Gastroesophageal sphincter (tissue), 4 donors: ENCODE results near the gene SLC25A42. TPM values are rescaled to one million over a fixed set of nuclear protein-coding genes. Genes with fewer than 3 reads are reported as not detected.
A peak's percentile ranks its signal among the peaks of the same experiment; 100 is the strongest.

Experiments used
- ATAC-seq: fragments of 150-250 bp; one replicate; pipeline ENCODE4 v1.9.1; 2016; ENCODE audit warnings: mild to moderate bottlenecking, moderate library complexity
- H3K27ac ChIP-seq, 4 donors: fragments of 200-600 bp; sonication (generic) in 3 of 4; 1 replicate in 3 of 4; 2 replicates in 1 of 4; pipeline ENCODE4 v1.5.1; 2016 to 2019
- H3K27me3 ChIP-seq: fragments of 200-600 bp; sonication (generic); one replicate; pipeline ENCODE4 v1.5.1; 2019
- H3K36me3 ChIP-seq, 2 donors: fragments of 200-600 bp; sonication (generic); one replicate each; pipeline ENCODE4 v1.5.1; 2019; ENCODE audit warnings: control low read depth in 1 of 2
- H3K4me1 ChIP-seq, 3 donors: fragments of 200-600 bp; sonication (generic); 1 replicate in 2 of 3; 2 replicates in 1 of 3; pipeline ENCODE4 v1.5.1; 2016 to 2019; ENCODE audit warnings: control low read depth in 2 of 3
- H3K4me3 ChIP-seq, 2 donors: fragments of 200-600 bp; sonication (generic); one replicate each; pipeline ENCODE4 v1.5.1; 2019; ENCODE audit warnings: mild to moderate bottlenecking in 1 of 2, moderate library complexity in 1 of 2
- H3K9me3 ChIP-seq, 3 donors: fragments of 200-600 bp; sonication (generic); one replicate each; pipeline ENCODE4 v1.5.1; 2017 to 2019; ENCODE audit warnings: control low read depth in 2 of 3
- CTCF ChIP-seq, 4 experiments: fragments of 200-600 bp in 2 of 4; fragments of 450-650 bp in 2 of 4; sonication (generic) in 1 of 4; IDR thresholded peaks; one replicate each; pipeline ENCODE4 v1.5.1; 2017 to 2019; ENCODE audit warnings: antibody characterized with exemption in 4 of 4, mild to moderate bottlenecking in 2 of 4, moderate library complexity in 2 of 4
- EP300 ChIP-seq: sonication (generic); formaldehyde crosslinking; IDR thresholded peaks from one replicate; pipeline ENCODE4 v1.6.1; 2017; ENCODE audit warnings: antibody characterized with exemption, mild to moderate bottlenecking
- POLR2A ChIP-seq, 2 donors: fragments of 450-650 bp; IDR thresholded peaks; one replicate each; pipeline ENCODE4 v1.6.1; 2017; ENCODE audit warnings: antibody characterized with exemption in 2 of 2, mild to moderate bottlenecking in 2 of 2, moderate library complexity in 1 of 2
- POLR2AphosphoS5 ChIP-seq: sonication (generic); formaldehyde crosslinking; IDR thresholded peaks from one replicate; pipeline ENCODE4 v1.6.1; 2017; ENCODE audit warnings: antibody characterized with exemption
- WGBS, 2 donors: methylation state at CpG; one replicate each; pipeline ENCODE4 v1.1.5; 2018; ENCODE audit warnings: low coverage in 1 of 2; 5-methylcytosine and 5-hydroxymethylcytosine counted together
- total RNA-seq, 4 donors: library from RNA; depleted of rRNA; stranded (reverse); fragments of >200 nt; gene quantifications; one replicate each; pipeline ENCODE4 v1.1.0, GENCODE V29; 2016

SLC25A42 gene
- total RNA-seq, 4 donors from 2014 or later: 8.8 to 16.0 (median 12.9) TPM

DNA sequence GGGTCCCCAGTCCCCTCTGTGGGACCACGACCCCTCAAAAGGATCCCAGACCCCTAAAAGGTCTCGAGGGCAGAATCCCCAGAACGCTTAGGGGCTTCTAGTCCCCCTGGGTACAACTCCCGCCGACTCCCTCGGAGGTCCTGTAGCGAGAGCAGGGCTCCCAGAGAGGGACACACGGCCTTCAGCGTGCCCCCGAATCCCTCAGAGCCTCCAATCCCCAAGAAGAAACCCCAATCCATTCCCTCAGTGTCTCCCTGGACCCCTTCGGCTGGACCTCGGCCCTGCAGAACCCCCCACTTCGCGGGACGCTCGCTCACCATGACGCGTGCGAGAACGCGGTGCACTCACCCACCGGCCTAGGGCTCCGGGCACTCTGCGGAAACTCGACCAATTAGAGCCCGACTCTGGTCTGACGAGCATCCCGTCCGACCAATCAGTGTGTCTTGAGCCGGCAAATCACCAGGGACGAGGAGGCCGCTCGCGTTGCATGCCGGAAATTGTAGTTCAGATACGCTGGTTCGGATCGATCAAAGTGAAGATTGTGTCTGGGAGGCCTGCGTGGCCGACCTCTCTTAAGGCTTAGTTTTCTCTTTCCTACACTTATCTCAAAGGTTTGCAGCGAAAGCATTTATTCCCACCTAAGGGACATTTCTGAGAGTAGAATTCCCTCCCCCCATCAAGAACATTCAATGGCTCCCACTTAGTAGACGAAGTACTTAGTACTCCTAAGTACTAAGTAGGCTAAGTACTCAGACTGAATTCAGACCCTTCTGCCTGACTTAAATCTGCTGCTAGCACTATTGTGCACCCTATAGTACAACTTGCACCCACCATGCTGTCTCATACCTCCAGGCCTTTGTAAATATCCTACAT lies 74.6 kb downstream of the SLC25A42 start, which contains the start of gene TMEM161A:
TMEM161A (minus strand) TSS at position 370 of the 873 bp plus-strand sequence; CDS start at position 320, 50 bp downstream.
- Histone ChIP-seq H3K4me1 (peaks cover 0 to 25% (median 7%) of the 10 kb centered on the region in 3 donors), H3K4me3 (peak within 1 kb of the TSS; percentile 72 to 85), H3K9me3 (no peaks in the 10 kb centered on the region), H3K27ac (peak within 1 kb of the TSS; percentile 41 to 82 (median 72)), H3K36me3 (no peaks in the 10 kb centered on the region), H3K27me3 (peaks cover 8% of the 10 kb centered on the region)
- ATAC-seq: peak; percentile 100
- TF ChIP-seq EP300 (no peak), POLR2A (IDR thresholded peaks at IDR 0.05) (peak; percentile 36 to 53), POLR2AphosphoS5 (peak; percentile 66)
- WGBS, 2 donors: 5 to 7% methylated on average over 6 to 21 of the region's 42 CpGs

- Histone ChIP-seq H3K36me3 (no peaks in the 10 kb centered on the region), H3K4me3 (no peak overlapping the region), H3K27ac (no peak overlapping the region), H3K4me1 (peaks cover 0 to 21% (median 7%) of the 10 kb centered on the region in 3 donors), H3K9me3 (no peaks in the 10 kb centered on the region), H3K27me3 (peaks cover 8% of the 10 kb centered on the region)
- 0 to 27% methylated on average over 2 to 3 of the region's 5 CpGs for WGBS, 2 donors
- TF ChIP-seq POLR2A (IDR thresholded peaks at IDR 0.05): no peak
- peak in 1 of 4 experiments; percentile 2 for TF ChIP-seq CTCF (IDR thresholded peaks at IDR 0.05)
- ATAC-seq: no peak
Measured at GRCh38 chr19:19139876-19140229, 76.1 kb downstream of the SLC25A42 start.

DNA sequence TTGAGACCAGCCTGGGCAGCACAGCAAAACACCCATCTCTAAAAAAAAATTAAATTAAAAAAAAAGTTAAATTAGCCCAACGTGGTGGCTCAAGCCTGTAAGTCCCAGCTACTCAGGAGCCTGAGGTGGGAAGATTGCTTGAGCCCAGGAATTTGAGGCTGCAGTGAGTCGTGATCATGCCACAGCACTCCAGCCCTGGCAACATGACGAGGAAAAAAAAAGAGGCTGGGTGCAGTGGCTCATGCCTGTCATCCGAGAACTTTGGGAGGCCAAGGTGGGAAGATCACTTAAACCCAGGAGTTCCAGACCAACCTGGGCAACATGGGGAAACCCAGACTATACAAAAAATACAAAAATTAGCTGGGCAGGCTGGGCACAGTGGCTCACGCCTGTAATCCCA lies 76.7 kb downstream of the SLC25A42 start:
- Histone ChIP-seq H3K4me3 (no peak overlapping the region), H3K27ac (no peak overlapping the region), H3K27me3 (peaks cover 8% of the 10 kb centered on the region), H3K4me1 (peaks cover 0 to 20% (median 7%) of the 10 kb centered on the region in 3 donors), H3K36me3 (no peaks in the 10 kb centered on the region), H3K9me3 (no peaks in the 10 kb centered on the region)
- ATAC-seq: no peak
- TF ChIP-seq EP300: no peak
- no peak for TF ChIP-seq CTCF (IDR thresholded peaks at IDR 0.05)
- 53 to 67% methylated on average over 2 of the region's 5 CpGs for WGBS, 2 donors

DNA sequence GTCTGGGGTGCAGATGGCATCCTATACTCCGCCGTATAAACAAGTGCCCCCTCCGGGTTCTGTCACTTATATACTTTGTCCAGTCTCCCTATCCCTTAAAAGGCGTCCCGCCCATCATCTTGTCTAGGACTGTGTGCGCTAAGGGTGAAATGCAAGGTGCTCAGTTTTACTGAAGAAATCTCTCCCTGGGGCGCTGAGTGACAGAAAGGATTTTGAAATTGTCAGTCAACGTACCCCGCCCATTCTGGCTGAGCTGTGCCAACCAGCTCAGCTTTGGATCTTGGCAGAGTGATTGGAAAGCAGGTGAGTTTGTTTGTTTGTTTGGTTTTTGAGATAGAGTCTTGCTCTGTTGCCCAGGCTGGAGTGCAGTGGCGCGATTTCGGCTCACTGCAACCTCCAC lies 78.6 kb downstream of the SLC25A42 start:
- TF ChIP-seq CTCF (IDR thresholded peaks at IDR 0.05) (no peak), POLR2AphosphoS5 (no peak), EP300 (no peak), POLR2A (IDR thresholded peaks at IDR 0.05) (no peak)
- 85 to 94% methylated on average over 3 to 9 of the region's 12 CpGs for WGBS, 2 donors

DNA sequence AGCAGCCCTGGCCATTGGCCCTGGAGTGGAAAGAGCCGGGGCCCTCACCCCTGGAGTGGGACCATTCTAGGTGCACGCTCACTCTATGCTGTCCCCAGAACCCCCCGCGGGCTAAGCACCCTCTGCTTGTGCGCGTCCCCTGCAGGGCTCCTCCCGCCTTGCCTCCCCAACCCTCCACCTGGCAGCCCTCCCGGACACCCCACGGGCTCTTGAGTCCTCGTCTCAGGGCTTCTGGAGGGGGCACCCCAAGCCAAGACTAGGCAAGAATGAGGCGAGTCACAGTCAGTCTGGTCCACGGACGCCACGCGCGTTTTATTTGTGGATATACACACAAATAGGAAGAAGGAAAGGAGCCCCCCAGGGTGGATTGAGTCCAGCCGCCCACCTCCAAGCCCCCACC lies 81.5 kb downstream of the SLC25A42 start:
- Histone ChIP-seq H3K4me1 (peaks cover 0 to 10% (median 3%) of the 10 kb centered on the region in 3 donors), H3K9me3 (no peaks in the 10 kb centered on the region), H3K36me3 (peaks cover 0 to 36% of the 10 kb centered on the region in 2 donors), H3K27ac (peak overlapping the region in 1 of 4 donors; percentile 29), H3K27me3 (peaks cover 7% of the 10 kb centered on the region), H3K4me3 (no peak overlapping the region)
- ATAC-seq: no peak
- WGBS, 2 donors: 60% methylated on average over 1 of the region's 17 CpGs; no CpG with 5 or more reads in 1 of the 2 donors
- TF ChIP-seq EP300 (no peak), POLR2A (IDR thresholded peaks at IDR 0.05) (no peak), POLR2AphosphoS5 (no peak), CTCF (IDR thresholded peaks at IDR 0.05) (no peak)

More for the DNA sequence above, 78.6 kb downstream of the SLC25A42 start:
- Histone ChIP-seq H3K27ac (no peak overlapping the region), H3K4me1 (peaks cover 0 to 21% (median 8%) of the 10 kb centered on the region in 3 donors), H3K27me3 (peaks cover 8% of the 10 kb centered on the region), H3K36me3 (peaks cover 0 to 12% of the 10 kb centered on the region in 2 donors), H3K4me3 (no peak overlapping the region), H3K9me3 (no peaks in the 10 kb centered on the region)
- ATAC-seq: no peak
